NT2/D1 (cell line): ENCODE data around the gene CLK1.

Source experiments
- SUZ12 ChIP-seq: IDR thresholded peaks from 2 replicates; pipeline ENCODE4 v1.6.1; 2011; ENCODE audit not compliant: insufficient read length, insufficient read depth; ENCODE audit errors: extremely low read depth
- YY1 ChIP-seq: IDR thresholded peaks from 2 replicates; pipeline ENCODE4 v1.6.1; 2011; ENCODE audit not compliant: insufficient read length, insufficient read depth
- ZNF274 ChIP-seq: IDR thresholded peaks from 2 replicates; pipeline ENCODE4 v1.6.1; 2011; ENCODE audit warnings: mild to moderate bottlenecking, low read depth, low read length

- TF ChIP-seq SUZ12 (no peak), YY1 (no peak), ZNF274 (no peak)
These were observed 53.5 kb downstream of the CLK1 start for GRCh38 chr2:200810998-200811332.
